Body of pancreas (tissue), 4 donors: ENCODE results near the gene KRT86.

ENCODE experiments used
- POLR2A ChIP-seq, 3 donors: fragments of 450-650 bp; IDR thresholded peaks; one replicate each; pipeline ENCODE4 v1.6.1; 2016; ENCODE audit warnings: antibody characterized with exemption in 3 of 3, mild to moderate bottlenecking in 2 of 3
- TF ChIP-seq, protein P1 (sequence below), 7 experiments: fragments of 450-650 bp in 4 of 7; fragments of 200-600 bp in 3 of 7; sonication (generic) in 3 of 7; IDR thresholded peaks; one replicate each; pipeline ENCODE4 v1.5.1; 2016 to 2019; ENCODE audit warnings: antibody characterized with exemption in 7 of 7

DNA sequence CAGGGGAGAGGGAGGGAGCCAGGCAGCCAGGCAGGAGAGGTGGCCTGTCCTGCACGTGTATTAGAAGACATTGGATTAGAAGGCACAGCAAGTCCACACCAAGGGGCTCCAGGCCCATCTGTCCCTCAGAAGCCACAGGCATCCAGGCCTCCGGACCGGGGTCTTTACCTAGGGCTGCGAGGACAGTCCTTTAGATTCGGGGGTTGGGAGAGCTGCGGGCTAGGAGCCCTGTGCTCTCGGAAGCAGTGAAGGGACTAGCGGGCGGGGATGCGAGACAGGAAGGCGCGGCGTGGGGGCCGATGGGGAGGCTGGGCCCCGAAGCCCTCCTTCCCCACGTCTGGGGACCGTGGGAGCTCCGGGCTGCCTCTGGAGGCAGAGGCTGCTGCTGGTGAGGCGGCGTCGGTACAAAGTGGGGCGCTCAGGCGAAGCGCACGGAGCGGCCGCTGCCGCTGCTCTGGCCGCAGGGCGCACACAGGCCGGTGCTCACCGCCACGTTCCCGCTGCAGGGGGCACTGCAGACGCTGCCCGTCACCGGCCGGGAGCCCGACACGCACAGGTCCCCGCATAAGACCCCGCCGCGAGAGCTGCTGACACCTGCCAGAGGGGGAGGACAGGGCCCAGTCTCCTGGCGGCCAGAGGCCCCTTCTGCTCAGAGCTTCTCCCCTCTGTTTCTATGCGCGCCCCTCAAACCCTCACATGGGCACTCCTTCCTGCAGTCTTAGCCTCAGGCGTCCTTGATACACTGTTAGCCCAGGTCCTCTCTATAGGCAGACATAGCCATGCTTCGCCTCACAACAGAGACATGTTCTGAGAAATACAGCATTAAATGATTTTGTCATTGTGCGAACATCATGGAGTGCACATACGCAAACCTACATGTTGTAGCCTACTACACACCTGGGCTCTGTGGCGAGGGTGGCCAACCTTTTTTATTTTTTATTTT is 24.1 kb upstream of the KRT86 start:
- TF ChIP-seq, protein P1, sequence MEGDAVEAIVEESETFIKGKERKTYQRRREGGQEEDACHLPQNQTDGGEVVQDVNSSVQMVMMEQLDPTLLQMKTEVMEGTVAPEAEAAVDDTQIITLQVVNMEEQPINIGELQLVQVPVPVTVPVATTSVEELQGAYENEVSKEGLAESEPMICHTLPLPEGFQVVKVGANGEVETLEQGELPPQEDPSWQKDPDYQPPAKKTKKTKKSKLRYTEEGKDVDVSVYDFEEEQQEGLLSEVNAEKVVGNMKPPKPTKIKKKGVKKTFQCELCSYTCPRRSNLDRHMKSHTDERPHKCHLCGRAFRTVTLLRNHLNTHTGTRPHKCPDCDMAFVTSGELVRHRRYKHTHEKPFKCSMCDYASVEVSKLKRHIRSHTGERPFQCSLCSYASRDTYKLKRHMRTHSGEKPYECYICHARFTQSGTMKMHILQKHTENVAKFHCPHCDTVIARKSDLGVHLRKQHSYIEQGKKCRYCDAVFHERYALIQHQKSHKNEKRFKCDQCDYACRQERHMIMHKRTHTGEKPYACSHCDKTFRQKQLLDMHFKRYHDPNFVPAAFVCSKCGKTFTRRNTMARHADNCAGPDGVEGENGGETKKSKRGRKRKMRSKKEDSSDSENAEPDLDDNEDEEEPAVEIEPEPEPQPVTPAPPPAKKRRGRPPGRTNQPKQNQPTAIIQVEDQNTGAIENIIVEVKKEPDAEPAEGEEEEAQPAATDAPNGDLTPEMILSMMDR (IDR thresholded peaks at IDR 0.05), result peak in 2 of 7 experiments; percentile 14 to 15
- TF ChIP-seq POLR2A (IDR thresholded peaks at IDR 0.05), result peak; percentile 24 to 48 (median 45)
